Astrocyte (in vitro differentiated cells and primary cell): Measurements from ENCODE around the gene MYCBP2. TPM values are rescaled to one million over a fixed set of nuclear protein-coding genes. Genes with fewer than 3 reads are reported as not detected.

Experiments
- DNase-seq: peaks from one replicate; pipeline ENCODE4 v3.0.0-alpha.2; 2010; ENCODE audit warnings: low read depth
- FAIRE-seq: peaks from 2 replicates; lab custom pipeline; 2011; peaks lifted over from hg19 to GRCh38; lab: Jason Lieb, UNC
- H2AFZ ChIP-seq: 2 replicates; pipeline ENCODE4 v1.6.0; 2012; ENCODE audit warnings: low read depth, low read length, inconsistent platforms
- H3K27ac ChIP-seq: 2 replicates; pipeline ENCODE4 v1.5.1; 2011; ENCODE audit warnings: low read depth, low read length, inconsistent platforms
- H3K27me3 ChIP-seq: 2 replicates; pipeline ENCODE4 v1.6.0; 2011; ENCODE audit warnings: low read length, inconsistent platforms; ENCODE audit not compliant: insufficient read depth
- H3K36me3 ChIP-seq: 2 replicates; pipeline ENCODE4 v1.5.1; 2011; ENCODE audit warnings: low read length, inconsistent platforms; ENCODE audit not compliant: insufficient read depth
- H3K4me1 ChIP-seq: 2 replicates; pipeline ENCODE4 v1.5.1; 2011; ENCODE audit warnings: low read length, inconsistent platforms; ENCODE audit not compliant: insufficient read depth
- H3K4me2 ChIP-seq: 2 replicates; pipeline ENCODE4 v1.6.0; 2012; ENCODE audit warnings: low read length, inconsistent platforms
- H3K4me3 ChIP-seq: 2 replicates; pipeline ENCODE4 v1.5.1; 2011; ENCODE audit warnings: low read depth, mild to moderate bottlenecking, low read length, inconsistent platforms; ENCODE audit not compliant: insufficient read depth
- H3K79me2 ChIP-seq: 2 replicates; pipeline ENCODE4 v1.6.0; 2012; ENCODE audit warnings: mild to moderate bottlenecking, low read length, inconsistent platforms; ENCODE audit not compliant: insufficient read depth
- H3K9ac ChIP-seq: 2 replicates; pipeline ENCODE4 v1.6.0; 2012; ENCODE audit warnings: mild to moderate bottlenecking, low read length, inconsistent platforms
- H3K9me3 ChIP-seq: 2 replicates; pipeline ENCODE4 v1.5.1; 2012; ENCODE audit warnings: low read depth, mild to moderate bottlenecking, low read length, inconsistent platforms; ENCODE audit not compliant: insufficient read depth
- H4K20me1 ChIP-seq: 2 replicates; pipeline ENCODE4 v1.6.0; 2012; ENCODE audit warnings: low read length, inconsistent platforms; ENCODE audit not compliant: insufficient read depth
- H3K27ac Mint-ChIP-seq: one replicate; pipeline ENCODE4 v1.8.0; 2021; ENCODE audit warnings: mild to moderate bottlenecking, mixed read lengths; ENCODE audit not compliant: unreplicated experiment
- H3K27me3 Mint-ChIP-seq: one replicate; pipeline ENCODE4 v1.8.0; 2021; ENCODE audit warnings: low read depth, mixed read lengths; ENCODE audit not compliant: unreplicated experiment
- H3K36me3 Mint-ChIP-seq: one replicate; pipeline ENCODE4 v1.8.0; 2021; ENCODE audit warnings: low read depth, mixed read lengths; ENCODE audit not compliant: unreplicated experiment
- H3K4me1 Mint-ChIP-seq: one replicate; pipeline ENCODE4 v1.8.0; 2021; ENCODE audit warnings: low read depth, mixed read lengths; ENCODE audit not compliant: unreplicated experiment
- H3K4me3 Mint-ChIP-seq: one replicate; pipeline ENCODE4 v1.8.0; 2021; ENCODE audit warnings: mild to moderate bottlenecking, moderate library complexity, mixed read lengths; ENCODE audit not compliant: unreplicated experiment
- H3K9me3 Mint-ChIP-seq: one replicate; pipeline ENCODE4 v1.8.0; 2021; ENCODE audit warnings: mild to moderate bottlenecking, mixed read lengths; ENCODE audit not compliant: unreplicated experiment
- EZH2 ChIP-seq: IDR thresholded peaks from 2 replicates; pipeline ENCODE4 v1.6.1; 2012; ENCODE audit warnings: mild to moderate bottlenecking, low read length, inconsistent platforms; ENCODE audit not compliant: insufficient read depth
- total RNA-seq: library from RNA; stranded (reverse); gene quantifications from 2 replicates; pipeline ENCODE4 v1.2.1, GENCODE V29; 2021
- TF ChIP-seq, protein P1 (sequence below): IDR thresholded peaks from 2 replicates; pipeline ENCODE4 v1.5.1; 2011; ENCODE audit warnings: low read depth, mild to moderate bottlenecking, inconsistent platforms, low read length, moderate library complexity; ENCODE audit not compliant: insufficient read depth

Gene MYCBP2
- total RNA-seq, 1 donor from 2014 or later, result 72.3 TPM

DNA sequence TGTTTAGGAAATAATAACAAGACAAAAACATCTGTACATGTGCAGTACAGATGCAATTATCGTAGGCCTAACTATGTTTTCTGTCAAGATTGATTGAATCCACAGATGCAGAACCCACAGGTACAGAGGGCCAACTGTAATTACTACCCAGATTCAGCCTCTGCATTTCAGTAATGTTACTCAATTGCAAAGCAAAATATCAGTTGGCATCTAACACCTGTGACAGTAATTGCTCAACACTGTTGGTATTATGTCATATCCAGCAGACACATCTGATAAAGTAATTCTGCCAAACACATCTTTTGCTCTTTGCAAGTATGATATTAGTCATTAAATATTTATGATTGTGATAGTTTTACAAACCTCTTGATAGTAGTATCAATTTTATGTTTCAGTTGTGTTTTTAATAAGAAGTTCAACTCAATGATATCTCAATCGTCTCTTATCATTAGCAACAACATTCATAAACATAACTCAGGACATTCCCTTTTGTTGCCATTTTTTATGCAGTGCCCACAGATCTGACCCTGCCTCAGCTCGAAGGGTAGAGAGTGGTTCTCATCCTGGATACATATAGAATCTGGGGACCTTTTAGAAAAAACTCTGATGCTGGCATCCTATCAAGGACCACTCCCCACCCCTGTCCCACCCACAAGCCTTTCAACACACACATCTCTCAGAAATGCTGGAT, 104.7 kb downstream of the MYCBP2 start:
- H3K4me1 ChIP-seq, result no peaks in the 10 kb centered on the region
- H3K4me3 ChIP-seq, result no peak overlapping the region
- no peaks in the 10 kb centered on the region for H3K27me3 ChIP-seq
- H3K4me1 Mint-ChIP-seq, result no peaks in the 10 kb centered on the region
- no peaks in the 10 kb centered on the region for H3K79me2 ChIP-seq
- H3K9me3 Mint-ChIP-seq, result no peaks in the 10 kb centered on the region
- no peak overlapping the region for H3K27ac ChIP-seq
- DNase-seq, result no peak
- no peaks in the 10 kb centered on the region for H3K27me3 Mint-ChIP-seq
- H3K9ac ChIP-seq, result no peak overlapping the region
- no peak for TF ChIP-seq EZH2
- TF ChIP-seq, protein P1, sequence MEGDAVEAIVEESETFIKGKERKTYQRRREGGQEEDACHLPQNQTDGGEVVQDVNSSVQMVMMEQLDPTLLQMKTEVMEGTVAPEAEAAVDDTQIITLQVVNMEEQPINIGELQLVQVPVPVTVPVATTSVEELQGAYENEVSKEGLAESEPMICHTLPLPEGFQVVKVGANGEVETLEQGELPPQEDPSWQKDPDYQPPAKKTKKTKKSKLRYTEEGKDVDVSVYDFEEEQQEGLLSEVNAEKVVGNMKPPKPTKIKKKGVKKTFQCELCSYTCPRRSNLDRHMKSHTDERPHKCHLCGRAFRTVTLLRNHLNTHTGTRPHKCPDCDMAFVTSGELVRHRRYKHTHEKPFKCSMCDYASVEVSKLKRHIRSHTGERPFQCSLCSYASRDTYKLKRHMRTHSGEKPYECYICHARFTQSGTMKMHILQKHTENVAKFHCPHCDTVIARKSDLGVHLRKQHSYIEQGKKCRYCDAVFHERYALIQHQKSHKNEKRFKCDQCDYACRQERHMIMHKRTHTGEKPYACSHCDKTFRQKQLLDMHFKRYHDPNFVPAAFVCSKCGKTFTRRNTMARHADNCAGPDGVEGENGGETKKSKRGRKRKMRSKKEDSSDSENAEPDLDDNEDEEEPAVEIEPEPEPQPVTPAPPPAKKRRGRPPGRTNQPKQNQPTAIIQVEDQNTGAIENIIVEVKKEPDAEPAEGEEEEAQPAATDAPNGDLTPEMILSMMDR, result no peak
- no peak for FAIRE-seq
- no peaks in the 10 kb centered on the region for H3K36me3 ChIP-seq
- no peak overlapping the region for H2AFZ ChIP-seq
- no peak overlapping the region for H3K4me2 ChIP-seq
- no peaks in the 10 kb centered on the region for H3K36me3 Mint-ChIP-seq
- H4K20me1 ChIP-seq, result no peaks in the 10 kb centered on the region
- no peaks in the 10 kb centered on the region for H3K9me3 ChIP-seq
- H3K27ac Mint-ChIP-seq, result no peak overlapping the region
- H3K4me3 Mint-ChIP-seq, result no peak overlapping the region

DNA sequence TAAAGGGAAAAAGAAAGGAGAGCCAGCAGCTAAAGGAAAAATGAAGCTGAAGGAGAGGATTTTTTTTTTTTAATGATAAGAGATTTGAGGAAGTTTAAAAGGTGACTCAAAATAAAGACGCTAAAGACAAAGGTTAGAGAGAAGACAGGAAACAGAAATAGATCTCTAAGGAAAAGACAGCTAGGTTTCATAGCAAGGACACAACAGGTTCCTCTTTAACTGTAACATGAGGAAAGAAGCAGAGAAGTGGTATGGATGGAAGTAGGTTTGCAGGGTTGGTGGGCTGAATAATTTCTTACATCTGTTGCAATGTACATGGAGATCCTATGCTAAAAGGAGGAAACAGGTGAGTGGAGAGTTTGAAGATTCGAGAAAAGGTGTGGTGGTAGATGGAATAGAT, 107.5 kb downstream of the MYCBP2 start:
- Histone ChIP-seq H3K9ac (no peak overlapping the region), H3K36me3 (no peaks in the 10 kb centered on the region), H3K4me2 (no peak overlapping the region), H2AFZ (no peak overlapping the region), H3K4me3 (no peak overlapping the region), H3K9me3 (no peaks in the 10 kb centered on the region), H3K27ac (no peak overlapping the region), H3K27me3 (no peaks in the 10 kb centered on the region), H3K4me1 (no peaks in the 10 kb centered on the region), H3K79me2 (no peaks in the 10 kb centered on the region), H4K20me1 (no peaks in the 10 kb centered on the region)
- DNase-seq (no peak), FAIRE-seq (no peak)
- TF ChIP-seq, protein P1, result no peak
- TF ChIP-seq EZH2, result no peak
- no peaks in the 10 kb centered on the region for H3K4me1 Mint-ChIP-seq
- no peaks in the 10 kb centered on the region for H3K27me3 Mint-ChIP-seq
- no peak overlapping the region for H3K4me3 Mint-ChIP-seq
- peaks cover 2% of the 10 kb centered on the region for H3K36me3 Mint-ChIP-seq
- H3K27ac Mint-ChIP-seq, result no peak overlapping the region
- H3K9me3 Mint-ChIP-seq, result no peaks in the 10 kb centered on the region

DNA sequence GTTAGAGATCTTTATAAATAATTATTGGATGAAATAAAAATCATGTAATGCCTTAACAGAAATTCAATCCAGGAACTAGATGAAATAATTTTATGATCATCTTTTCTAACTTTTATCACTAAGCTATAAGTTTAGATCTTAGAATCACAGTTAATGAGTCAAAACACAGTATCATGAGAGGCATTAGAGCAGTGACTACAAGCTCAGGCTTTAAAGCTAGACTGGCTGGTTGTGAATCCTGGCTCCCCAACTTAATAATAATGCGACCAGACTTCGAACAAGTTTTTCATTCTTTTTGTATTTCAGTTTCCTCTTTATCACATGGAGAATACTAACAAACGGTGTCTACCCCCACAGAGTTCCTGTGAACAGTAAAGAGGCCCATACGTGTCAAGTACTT, 108.6 kb downstream of the MYCBP2 start:
- no peak overlapping the region for H2AFZ ChIP-seq
- Mint-ChIP-seq H3K4me1 (peaks cover 7% of the 10 kb centered on the region), H3K9me3 (no peaks in the 10 kb centered on the region), H3K27me3 (no peaks in the 10 kb centered on the region), H3K4me3 (no peak overlapping the region), H3K36me3 (peaks cover 2% of the 10 kb centered on the region), H3K27ac (no peak overlapping the region)
- no peak overlapping the region for H3K9ac ChIP-seq
- TF ChIP-seq, protein P1, result no peak
- TF ChIP-seq EZH2, result no peak
- no peak overlapping the region for H3K4me2 ChIP-seq
- H3K27me3 ChIP-seq, result no peaks in the 10 kb centered on the region
- H4K20me1 ChIP-seq, result no peaks in the 10 kb centered on the region
- H3K4me1 ChIP-seq, result peaks cover 7% of the 10 kb centered on the region
- no peaks in the 10 kb centered on the region for H3K9me3 ChIP-seq
- no peak overlapping the region for H3K4me3 ChIP-seq
- FAIRE-seq, result no peak
- no peak for DNase-seq
- no peaks in the 10 kb centered on the region for H3K36me3 ChIP-seq
- no peaks in the 10 kb centered on the region for H3K79me2 ChIP-seq
- no peak overlapping the region for H3K27ac ChIP-seq
